IPS DF 6.9 (cell line): ENCODE measurements around the gene LOC128125822.

ENCODE experiments used
- DNase-seq: peaks from one replicate; pipeline ENCODE4 v3.0.0-alpha.2; 2013; ENCODE audit warnings: low read depth, low spot score
- H3K27ac ChIP-seq: one replicate; pipeline ENCODE4 v1.5.1; 2013; ENCODE audit warnings: low read length, control low read depth
- H3K27me3 ChIP-seq: 2 replicates; pipeline ENCODE4 v1.6.1; 2013; ENCODE audit warnings: mild to moderate bottlenecking, low read length; ENCODE audit not compliant: control insufficient read depth, insufficient read depth
- H3K36me3 ChIP-seq: 2 replicates; pipeline ENCODE4 v1.6.1; 2013; ENCODE audit warnings: low read length; ENCODE audit not compliant: control insufficient read depth, insufficient read depth
- H3K4me1 ChIP-seq: 2 replicates; pipeline ENCODE4 v1.6.1; 2013; ENCODE audit warnings: low read length; ENCODE audit not compliant: control insufficient read depth, insufficient read depth
- H3K4me3 ChIP-seq: 2 replicates; pipeline ENCODE4 v1.5.1; 2013; ENCODE audit warnings: mild to moderate bottlenecking, low read length
- H3K9me3 ChIP-seq: 2 replicates; pipeline ENCODE4 v1.6.1; 2013; ENCODE audit warnings: low read length, inconsistent platforms; ENCODE audit not compliant: control insufficient read depth, insufficient read depth
- WGBS: extraction: QIAGEN DNeasy Blood & Tissue Kit; methylation state at CpG from one replicate; pipeline ENCODE4 v1.1.7; 2013; ENCODE audit warnings: mixed read lengths, missing lambda C conversion rate; ENCODE audit not compliant: insufficient read length, insufficient coverage; 5-methylcytosine and 5-hydroxymethylcytosine counted together

LOC128125822 gene

DNA sequence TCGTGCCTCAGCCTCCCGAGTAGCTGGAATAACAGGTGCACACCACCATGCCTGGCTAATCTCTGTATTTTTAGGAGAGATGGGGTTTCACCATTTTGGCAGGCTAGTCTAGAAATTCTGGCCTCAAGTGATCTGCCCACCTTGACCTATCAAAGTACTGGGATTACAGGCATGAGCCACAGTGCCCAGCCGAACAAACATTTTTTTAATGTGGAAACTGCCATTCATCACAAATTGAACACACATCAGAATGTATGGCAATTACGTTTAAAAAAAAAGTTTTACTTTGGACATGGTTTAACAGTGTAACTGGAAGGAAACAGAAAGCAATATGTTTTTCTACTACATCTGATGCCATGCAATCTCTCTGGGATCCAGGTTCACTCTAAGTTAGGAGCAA is 38.3 kb upstream of the LOC128125822 start:
- Histone ChIP-seq H3K27me3 (no peaks in the 10 kb centered on the region), H3K27ac (no peak overlapping the region), H3K36me3 (no peaks in the 10 kb centered on the region), H3K4me3 (no peak overlapping the region), H3K4me1 (no peaks in the 10 kb centered on the region), H3K9me3 (no peaks in the 10 kb centered on the region)
- no peak for DNase-seq
- no CpG with 5 or more reads among the region's 4 CpGs for WGBS

DNA sequence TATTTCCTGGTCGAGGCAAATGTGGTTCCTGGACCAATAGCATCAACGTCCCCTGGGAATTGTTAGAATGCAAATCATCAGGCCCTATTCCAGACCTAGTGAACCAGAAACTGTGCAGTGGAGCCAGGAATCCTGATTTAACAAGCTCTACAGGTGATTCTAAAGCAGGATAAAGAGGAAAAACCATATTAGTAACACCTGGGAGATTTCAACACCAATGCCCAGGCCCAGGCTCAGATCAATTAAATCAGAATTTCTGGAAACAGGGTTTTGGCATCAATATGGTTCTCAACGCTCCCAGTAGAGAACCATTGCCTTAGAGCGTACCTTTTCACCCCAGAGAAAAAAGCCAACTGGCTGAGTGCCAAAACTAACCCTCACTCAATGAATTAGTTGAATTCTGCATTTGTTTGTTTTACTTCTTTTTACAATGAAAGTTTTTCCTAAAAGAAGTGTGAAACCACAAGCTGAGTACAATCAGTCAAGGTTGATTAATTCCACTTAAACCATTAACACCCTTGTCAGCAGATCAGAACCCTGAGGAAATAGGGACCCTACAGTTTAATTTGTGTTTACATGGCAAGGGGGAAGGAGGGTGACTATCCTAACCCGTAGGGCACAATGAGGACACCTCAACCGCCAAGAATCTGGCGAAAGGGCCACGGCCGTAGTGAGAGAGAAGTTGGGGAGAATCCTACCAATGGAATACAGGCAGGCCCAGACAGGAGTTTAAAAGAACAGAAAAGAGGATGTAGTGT is 34.9 kb upstream of the LOC128125822 start:
- no peaks in the 10 kb centered on the region for H3K4me1 ChIP-seq
- DNase-seq = no peak
- no peaks in the 10 kb centered on the region for H3K9me3 ChIP-seq
- no peak overlapping the region for H3K27ac ChIP-seq
- H3K36me3 ChIP-seq = no peaks in the 10 kb centered on the region
- no CpG with 5 or more reads among the region's 9 CpGs for WGBS
- no peak overlapping the region for H3K4me3 ChIP-seq
- no peaks in the 10 kb centered on the region for H3K27me3 ChIP-seq

DNA sequence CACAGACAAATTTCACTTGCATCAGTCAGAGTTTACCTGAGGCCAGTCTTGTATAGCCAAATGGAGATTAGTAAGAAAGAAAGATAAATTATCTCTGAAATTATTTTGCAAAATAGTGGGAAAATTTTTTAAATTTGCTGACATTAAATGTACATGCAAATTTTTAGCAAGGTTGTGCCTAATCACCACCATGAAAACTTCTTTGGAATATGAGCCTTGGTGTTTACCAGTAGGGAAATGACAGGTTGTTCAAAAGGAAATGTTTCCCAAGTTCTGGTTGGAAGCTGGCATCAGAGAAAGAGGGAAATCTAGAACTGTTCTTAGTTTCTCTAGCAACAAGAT is 34.4 kb upstream of the LOC128125822 start:
- H3K36me3 ChIP-seq = no peaks in the 10 kb centered on the region
- no peaks in the 10 kb centered on the region for H3K9me3 ChIP-seq
- no peak overlapping the region for H3K27ac ChIP-seq
- H3K4me1 ChIP-seq = no peaks in the 10 kb centered on the region
- H3K4me3 ChIP-seq = no peak overlapping the region
- DNase-seq = no peak
- no peaks in the 10 kb centered on the region for H3K27me3 ChIP-seq

DNA sequence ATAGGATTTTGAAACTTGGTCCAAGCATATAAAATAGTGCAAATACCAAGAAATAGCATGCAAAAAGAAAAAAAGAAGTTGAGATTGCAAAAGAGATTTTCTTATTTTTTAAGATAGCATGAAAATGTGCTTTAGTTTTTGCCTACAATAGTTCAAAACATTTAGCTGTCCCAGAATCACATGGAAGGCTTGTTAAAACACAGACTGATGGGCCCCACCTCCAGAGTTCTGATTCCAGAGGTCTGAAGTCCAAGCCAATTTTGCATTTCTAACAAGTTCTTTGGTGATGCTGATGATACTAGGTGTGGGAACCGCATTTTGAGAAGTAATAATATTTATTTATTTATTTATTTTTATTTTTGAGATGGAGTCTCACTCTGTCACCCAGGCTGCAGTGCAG is 33.7 kb upstream of the LOC128125822 start:
- no peak overlapping the region for H3K4me3 ChIP-seq
- no peak for DNase-seq

DNA sequence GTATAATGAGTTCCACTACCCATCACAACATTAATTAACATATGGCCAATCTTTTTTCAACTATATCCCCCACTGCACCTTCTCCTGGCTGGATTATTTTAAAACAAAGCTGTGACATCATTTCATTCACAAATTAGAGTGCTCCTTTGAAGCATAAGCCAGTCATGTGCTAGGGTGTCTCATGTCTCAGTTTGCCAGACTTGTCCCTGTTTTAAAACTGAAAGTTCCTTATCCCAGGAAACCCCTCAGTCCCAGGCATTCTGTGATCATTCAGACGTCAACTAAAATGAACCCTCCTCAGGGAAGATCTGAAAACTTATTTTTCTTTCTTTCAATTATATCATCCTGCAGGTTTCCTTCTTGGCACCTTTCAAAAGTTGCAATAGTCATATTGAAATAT is 29.3 kb upstream of the LOC128125822 start:
- WGBS = no CpG with 5 or more reads among the region's 1 CpG
- DNase-seq = no peak
- Histone ChIP-seq H3K36me3 (no peaks in the 10 kb centered on the region), H3K27me3 (no peaks in the 10 kb centered on the region), H3K9me3 (no peaks in the 10 kb centered on the region), H3K4me1 (no peaks in the 10 kb centered on the region), H3K4me3 (no peak overlapping the region), H3K27ac (no peak overlapping the region)

More for the DNA sequence above, 33.7 kb upstream of the LOC128125822 start:
- WGBS = no CpG with 5 or more reads among the region's 1 CpG
- no peak overlapping the region for H3K27ac ChIP-seq
- H3K9me3 ChIP-seq = no peaks in the 10 kb centered on the region
- no peaks in the 10 kb centered on the region for H3K4me1 ChIP-seq
- H3K36me3 ChIP-seq = no peaks in the 10 kb centered on the region
- H3K27me3 ChIP-seq = no peaks in the 10 kb centered on the region

DNA sequence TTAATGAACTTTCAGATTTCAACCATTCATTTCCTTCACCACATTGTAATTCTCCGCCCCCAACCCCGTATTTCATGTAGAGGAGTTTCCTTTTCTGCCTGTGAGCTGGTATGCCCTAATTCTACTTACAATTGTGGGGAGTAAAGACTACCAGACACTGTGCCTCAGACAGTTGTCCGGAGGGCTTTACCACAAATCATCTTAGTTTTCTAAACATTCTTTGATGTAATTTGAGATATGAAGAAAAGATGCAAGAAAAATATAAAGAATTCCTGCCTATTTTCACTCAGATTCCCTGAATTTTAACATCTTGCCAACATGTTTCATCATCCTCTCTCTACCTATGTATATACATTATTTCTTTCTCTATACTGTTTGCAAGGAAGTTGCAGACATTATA is 28.3 kb upstream of the LOC128125822 start:
- no peaks in the 10 kb centered on the region for H3K4me1 ChIP-seq
- H3K27ac ChIP-seq = no peak overlapping the region
- DNase-seq = no peak
- no CpG with 5 or more reads among the region's 3 CpGs for WGBS
- H3K27me3 ChIP-seq = no peaks in the 10 kb centered on the region
- H3K36me3 ChIP-seq = no peaks in the 10 kb centered on the region
- H3K4me3 ChIP-seq = no peak overlapping the region
- H3K9me3 ChIP-seq = no peaks in the 10 kb centered on the region

DNA sequence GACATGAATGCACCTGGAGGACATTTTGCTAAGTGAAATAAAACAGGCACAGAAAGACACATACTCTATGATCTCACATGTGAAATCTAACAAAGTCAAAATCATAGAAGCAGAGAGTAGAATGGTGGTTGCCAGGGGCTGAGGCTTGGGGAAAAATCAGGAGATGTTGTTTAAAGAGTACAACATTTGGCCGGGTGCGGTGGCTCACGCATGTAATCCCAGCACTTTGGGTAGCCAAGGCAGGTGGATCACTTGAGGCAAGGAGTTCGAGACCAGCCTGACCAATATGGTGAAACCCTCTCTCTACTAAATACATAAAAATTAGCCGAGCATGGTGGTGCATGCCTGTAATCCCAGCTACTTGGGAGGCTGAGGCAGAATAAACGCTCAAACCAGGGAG is 26.0 kb upstream of the LOC128125822 start:
- H3K4me3 ChIP-seq = no peak overlapping the region
- DNase-seq = no peak
- H3K4me1 ChIP-seq = no peaks in the 10 kb centered on the region
- no peaks in the 10 kb centered on the region for H3K36me3 ChIP-seq
- no peak overlapping the region for H3K27ac ChIP-seq
- H3K9me3 ChIP-seq = no peaks in the 10 kb centered on the region
- no peaks in the 10 kb centered on the region for H3K27me3 ChIP-seq
- no CpG with 5 or more reads among the region's 6 CpGs for WGBS

DNA sequence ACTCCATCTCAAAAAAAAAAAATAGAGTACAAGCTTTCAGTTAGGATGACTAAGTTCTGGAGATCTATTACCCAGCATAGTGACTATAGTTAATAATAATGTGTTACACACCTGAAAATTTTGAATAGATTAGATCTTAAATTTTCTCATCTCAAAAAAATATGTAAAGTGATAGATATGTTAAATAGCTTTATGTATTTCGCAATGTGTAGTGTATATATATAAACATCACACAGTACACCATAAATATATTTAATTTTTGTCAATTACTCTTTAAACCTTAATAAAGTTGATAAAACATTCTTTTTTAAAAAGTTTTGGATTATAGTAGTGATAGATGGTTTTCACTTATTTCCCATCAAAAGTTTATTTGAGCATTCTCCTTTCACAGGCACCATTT is 25.6 kb upstream of the LOC128125822 start:
- no peak for DNase-seq
- WGBS = no CpG with 5 or more reads among the region's 1 CpG
- no peaks in the 10 kb centered on the region for H3K4me1 ChIP-seq
- H3K9me3 ChIP-seq = no peaks in the 10 kb centered on the region
- no peak overlapping the region for H3K27ac ChIP-seq
- no peak overlapping the region for H3K4me3 ChIP-seq
- no peaks in the 10 kb centered on the region for H3K36me3 ChIP-seq
- no peaks in the 10 kb centered on the region for H3K27me3 ChIP-seq

DNA sequence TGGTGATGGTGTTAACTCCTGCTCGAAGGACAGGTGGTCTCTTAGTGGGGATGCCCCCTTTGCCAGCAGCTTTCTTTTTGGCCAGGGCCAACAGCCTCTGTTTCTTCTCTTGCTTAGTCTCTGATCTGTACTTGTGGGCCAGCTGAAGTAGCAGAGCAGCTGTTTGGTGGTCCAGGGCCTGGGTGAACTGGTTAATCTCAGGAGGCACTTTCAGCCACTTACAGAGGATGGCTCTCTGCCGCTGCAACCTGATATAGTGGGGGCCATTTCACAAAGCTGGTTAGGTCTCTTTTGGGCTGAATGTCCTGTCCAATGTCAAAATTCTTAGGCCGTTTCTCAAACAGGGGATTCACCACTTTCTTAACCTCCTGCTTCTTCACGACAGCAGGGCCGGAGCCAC is 23.2 kb upstream of the LOC128125822 start:
- Histone ChIP-seq H3K9me3 (no peaks in the 10 kb centered on the region), H3K27ac (no peak overlapping the region), H3K4me3 (no peak overlapping the region), H3K27me3 (no peaks in the 10 kb centered on the region), H3K4me1 (no peaks in the 10 kb centered on the region), H3K36me3 (no peaks in the 10 kb centered on the region)
- no peak for DNase-seq
- WGBS = no CpG with 5 or more reads among the region's 5 CpGs

DNA sequence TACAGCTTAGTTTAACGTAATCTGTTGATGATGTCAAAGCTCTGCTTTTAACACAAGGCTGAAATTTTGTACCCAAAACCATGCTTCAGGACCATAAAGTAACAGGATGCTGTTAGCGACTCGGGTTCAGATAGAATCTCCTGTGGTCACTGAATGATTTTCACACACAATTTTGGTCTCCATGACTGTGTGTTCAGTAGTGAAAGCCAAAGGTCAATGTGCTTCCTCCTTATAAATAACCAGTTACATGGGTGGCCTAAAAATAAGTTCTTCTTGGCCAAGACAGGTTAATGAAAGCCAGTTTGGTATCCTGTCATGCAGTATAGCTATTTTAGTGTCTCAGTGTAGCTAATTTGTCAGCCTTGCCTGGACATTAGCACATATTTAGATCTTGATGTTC is 19.1 kb upstream of the LOC128125822 start:
- DNase-seq = no peak

DNA sequence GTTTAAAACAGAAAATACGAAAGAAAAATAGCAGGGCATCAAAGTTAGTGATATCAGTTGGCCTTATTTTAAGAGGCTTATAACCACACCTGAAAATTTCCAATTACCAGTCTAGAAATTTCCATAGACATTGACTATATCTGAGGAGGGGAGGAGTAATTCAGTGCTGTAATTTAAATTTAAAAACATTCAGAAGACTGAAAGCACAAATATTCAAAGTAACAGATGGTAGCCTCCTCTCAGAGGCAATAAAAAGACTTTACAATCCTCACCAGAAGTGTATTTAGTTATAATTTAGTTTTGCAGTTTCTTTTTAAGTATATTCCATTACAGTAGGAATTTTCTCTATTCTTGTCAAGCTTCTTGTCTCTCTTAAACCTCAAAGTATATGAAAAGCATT is 18.4 kb upstream of the LOC128125822 start:
- H3K27ac ChIP-seq = no peak overlapping the region
- no peak overlapping the region for H3K4me3 ChIP-seq
- H3K36me3 ChIP-seq = no peaks in the 10 kb centered on the region
- no peaks in the 10 kb centered on the region for H3K4me1 ChIP-seq
- DNase-seq = no peak
- H3K9me3 ChIP-seq = no peaks in the 10 kb centered on the region
- no CpG with 5 or more reads among the region's 1 CpG for WGBS
- H3K27me3 ChIP-seq = no peaks in the 10 kb centered on the region

More for the DNA sequence above, 19.1 kb upstream of the LOC128125822 start:
- Histone ChIP-seq H3K4me3 (no peak overlapping the region), H3K9me3 (no peaks in the 10 kb centered on the region), H3K27ac (no peak overlapping the region), H3K27me3 (no peaks in the 10 kb centered on the region), H3K4me1 (no peaks in the 10 kb centered on the region), H3K36me3 (no peaks in the 10 kb centered on the region)
- WGBS = no CpG with 5 or more reads among the region's 3 CpGs
